NCI-H2107 treated with DMSO at 0.1 percent for 48 hours (cell line): Measurements from ENCODE around the gene POR.
A peak's percentile ranks its signal among the peaks of the same experiment; 100 is the strongest.
"Not testable (repeated sequence)": the region's sequence is repeated elsewhere in the genome, so short reads cannot be mapped to it uniquely, and the experiment has no call there.

Source experiments
- DNase-seq: peaks from one replicate; lab custom pipeline; 2025; ENCODE audit not compliant: unreplicated experiment; lab: John Stamatoyannopoulos, UW

POR gene

GRCh38 chr7:75914655-75915415 is at the start of gene POR:
Gene POR (plus strand): TSS chr7:75915155. CDS start chr7:75954002, 38,847 bp downstream.
- peak; percentile 81 for DNase-seq

- DNase-seq = no peak
Measured at GRCh38 chr7:75866114-75866488, 48.9 kb upstream of the POR start.

- peak; percentile 84 for DNase-seq
Measured at GRCh38 chr7:75866489-75867389, 48.2 kb upstream of the POR start.

- DNase-seq = peak; percentile 70
Measured at GRCh38 chr7:75867390-75867717, 47.6 kb upstream of the POR start.

GRCh38 chr7:75868153-75868552 is 46.8 kb upstream of the POR start:
- DNase-seq = no peak

- DNase-seq = no peak
Measured at GRCh38 chr7:75869776-75870379, 45.1 kb upstream of the POR start.

GRCh38 chr7:75870557-75871161 is 44.3 kb upstream of the POR start:
- DNase-seq = no peak

- no peak for DNase-seq
Measured at GRCh38 chr7:75872073-75872782, 42.7 kb upstream of the POR start.

GRCh38 chr7:75874180-75874579 is 40.8 kb upstream of the POR start:
- not testable (repeated sequence) for DNase-seq

GRCh38 chr7:75875113-75876080 is 39.6 kb upstream of the POR start:
- DNase-seq = no peak

- no peak for DNase-seq
Measured at GRCh38 chr7:75876126-75876881, 38.7 kb upstream of the POR start.

- DNase-seq = no peak
Measured at GRCh38 chr7:75878312-75878768, 36.6 kb upstream of the POR start.

- peak; percentile 89 for DNase-seq
Measured at GRCh38 chr7:75878769-75879611, 36.0 kb upstream of the POR start, which contains the start of gene RHBDD2. Gene RHBDD2 (plus strand): TSS chr7:75879034. CDS start chr7:75879083, 49 bp downstream.

GRCh38 chr7:75879771-75880184 is 35.2 kb upstream of the POR start:
- peak; percentile 56 for DNase-seq

GRCh38 chr7:75880242-75880641 is 34.7 kb upstream of the POR start:
- DNase-seq = no peak

- DNase-seq = peak; percentile 12
Measured at GRCh38 chr7:75881436-75882095, 33.4 kb upstream of the POR start.

GRCh38 chr7:75883265-75883824 is 31.6 kb upstream of the POR start:
- DNase-seq = not testable (repeated sequence)
